SKM-1 (cell line): Measurements from ENCODE around the gene CFAP46.
"Not testable (repeated sequence)": the region's sequence is repeated elsewhere in the genome, so short reads cannot be mapped to it uniquely, and the experiment has no call there.

Source experiments
- DNase-seq: peaks from one replicate; lab custom pipeline; 2025; ENCODE audit not compliant: unreplicated experiment; lab: John Stamatoyannopoulos, UW

The CFAP46 gene

GRCh38 chr10:132901351-132901750 is 41.0 kb downstream of the CFAP46 start:
- no peak for DNase-seq

DNA sequence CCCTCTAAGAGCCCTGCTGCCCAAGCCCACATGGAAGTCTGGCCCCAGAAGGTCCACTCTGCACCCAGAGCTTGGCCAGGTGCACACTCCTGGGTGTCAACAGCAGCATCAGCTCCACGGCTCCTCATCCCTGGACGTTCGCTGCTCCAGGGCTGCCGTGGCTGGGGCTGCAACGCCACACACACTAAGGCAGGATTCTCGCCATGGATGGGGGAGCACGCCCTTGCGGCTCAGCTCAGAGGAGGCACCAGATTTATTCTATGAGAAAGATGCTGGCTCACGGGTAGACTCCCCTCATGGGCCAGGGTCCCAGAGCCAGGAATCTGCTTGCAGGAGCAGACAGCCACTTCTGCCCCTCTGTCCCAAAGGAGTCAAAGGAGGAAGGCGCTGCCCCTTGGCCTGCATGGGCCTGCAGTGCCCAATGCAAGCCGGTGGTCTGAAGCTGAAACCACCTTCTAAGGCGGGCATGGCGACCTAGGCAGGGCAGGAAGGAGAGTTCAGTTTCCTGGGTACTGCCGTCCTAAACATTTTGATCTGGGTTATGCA is 42.1 kb downstream of the CFAP46 start:
- DNase-seq, result no peak

GRCh38 chr10:132899751-132900065 is 42.7 kb downstream of the CFAP46 start:
- no peak for DNase-seq

- no peak for DNase-seq
These were observed 43.2 kb downstream of the CFAP46 start for GRCh38 chr10:132899054-132899750.

GRCh38 chr10:132898391-132899053 is 43.8 kb downstream of the CFAP46 start:
- DNase-seq, result no peak

DNA sequence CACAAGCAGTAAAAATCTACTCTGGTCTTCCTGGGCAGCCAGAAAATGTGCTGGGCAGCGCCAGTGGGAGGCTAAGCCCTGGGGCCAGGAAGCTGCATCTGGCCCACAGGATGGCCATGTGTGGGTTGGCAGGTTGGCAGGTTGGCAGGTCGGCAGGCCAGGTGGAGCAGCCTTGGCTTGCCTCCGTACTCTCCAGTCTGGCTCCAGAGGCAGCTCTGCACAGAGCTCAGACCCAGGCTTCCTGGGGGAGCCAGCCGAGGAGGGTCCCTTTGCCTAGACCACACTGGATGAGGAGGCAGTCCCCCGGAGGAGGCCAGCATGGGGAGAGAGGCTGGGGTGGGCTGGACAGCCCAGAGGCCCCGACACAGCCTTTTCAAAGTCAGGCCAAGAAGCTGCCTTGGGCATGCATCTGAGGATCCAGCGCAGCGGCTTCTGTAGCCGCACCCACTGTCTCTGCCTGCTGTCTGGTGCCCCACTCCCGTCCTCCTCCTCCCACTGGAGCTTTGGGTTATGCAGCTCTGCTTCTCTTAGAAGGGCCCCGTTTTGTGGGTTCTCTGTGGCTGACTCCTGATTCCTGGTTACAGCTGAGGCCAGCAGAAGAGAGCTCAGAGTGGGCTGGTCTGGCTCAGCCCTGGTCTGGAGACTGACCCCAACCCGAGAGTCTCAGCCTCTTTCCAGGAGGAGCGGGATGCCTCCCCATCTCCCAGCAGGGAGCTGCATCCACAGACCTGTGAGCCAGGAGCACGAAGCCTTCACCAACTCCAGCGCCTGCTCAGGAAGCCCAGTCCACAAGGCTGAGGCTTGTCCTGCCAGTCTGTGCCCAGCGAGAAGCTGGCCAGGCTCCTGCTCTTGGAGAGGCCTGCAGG is 44.6 kb downstream of the CFAP46 start:
- no peak for DNase-seq

DNA sequence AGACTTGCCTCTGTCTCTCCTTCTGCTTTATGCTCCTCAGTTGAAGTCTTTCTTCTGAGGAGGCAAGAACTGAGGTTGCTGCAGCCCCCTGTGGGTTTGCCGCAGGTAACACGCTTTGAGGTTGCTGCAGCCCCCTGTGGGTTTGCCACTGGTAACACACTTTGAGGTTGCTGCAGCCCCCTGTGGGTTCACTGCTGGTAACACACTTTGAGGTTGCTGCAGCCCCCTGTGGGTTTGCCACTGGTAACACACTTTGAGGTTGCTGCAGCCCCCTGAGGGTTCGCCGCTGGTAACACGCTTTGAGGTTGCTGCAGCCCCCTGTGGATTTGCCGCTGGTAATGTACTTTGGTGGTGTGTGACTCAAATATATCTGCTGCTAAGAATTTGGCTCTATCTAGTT is 48.6 kb downstream of the CFAP46 start:
- DNase-seq, result not testable (repeated sequence)

- no peak for DNase-seq
These were observed 49.3 kb downstream of the CFAP46 start for GRCh38 chr10:132893090-132893489.

GRCh38 chr10:132892004-132892403 is 50.4 kb downstream of the CFAP46 start:
- no peak for DNase-seq

GRCh38 chr10:132891368-132891767 is 51.0 kb downstream of the CFAP46 start:
- DNase-seq, result no peak

DNA sequence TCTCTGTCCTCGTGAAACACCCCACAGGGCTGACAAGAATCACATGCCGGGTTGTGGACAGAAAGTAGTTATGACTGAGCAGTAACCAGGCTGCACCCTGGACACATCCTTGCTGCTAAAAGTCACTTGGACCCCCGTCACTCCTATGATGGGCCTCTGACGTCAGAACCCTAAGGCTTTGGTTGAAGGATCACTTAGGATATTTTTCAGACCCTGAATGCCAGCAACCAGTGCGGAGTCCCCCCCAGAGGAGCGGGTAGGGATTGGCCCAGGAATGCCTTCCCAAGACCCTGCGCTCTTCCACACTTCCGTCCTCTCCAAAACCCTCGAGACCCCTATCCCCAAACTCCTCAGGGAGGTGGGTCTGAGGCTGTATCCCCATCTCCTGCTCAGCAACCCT is 52.1 kb downstream of the CFAP46 start:
- DNase-seq, result no peak

DNA sequence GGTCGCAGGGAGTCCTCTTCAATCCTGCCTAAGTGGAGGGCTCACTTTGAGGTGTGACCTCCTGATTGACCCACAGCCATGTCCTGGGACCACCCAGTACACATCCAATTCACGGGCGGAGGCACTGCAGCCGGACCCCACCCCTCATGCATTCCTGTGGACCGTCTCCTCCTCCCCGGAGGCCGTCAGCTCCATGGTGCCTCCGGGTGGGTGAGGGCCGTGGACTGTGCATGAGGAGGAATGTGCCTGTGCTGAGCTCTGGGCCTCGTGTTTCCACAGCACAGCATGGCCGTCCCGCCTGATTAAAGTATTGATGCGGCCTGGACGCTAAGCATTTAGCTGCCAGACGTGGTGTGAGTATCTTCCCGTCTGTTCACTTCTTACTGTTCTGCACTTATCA is 52.8 kb downstream of the CFAP46 start:
- DNase-seq, result no peak

GRCh38 chr10:132888898-132889490 is 53.4 kb downstream of the CFAP46 start:
- DNase-seq, result no peak

DNA sequence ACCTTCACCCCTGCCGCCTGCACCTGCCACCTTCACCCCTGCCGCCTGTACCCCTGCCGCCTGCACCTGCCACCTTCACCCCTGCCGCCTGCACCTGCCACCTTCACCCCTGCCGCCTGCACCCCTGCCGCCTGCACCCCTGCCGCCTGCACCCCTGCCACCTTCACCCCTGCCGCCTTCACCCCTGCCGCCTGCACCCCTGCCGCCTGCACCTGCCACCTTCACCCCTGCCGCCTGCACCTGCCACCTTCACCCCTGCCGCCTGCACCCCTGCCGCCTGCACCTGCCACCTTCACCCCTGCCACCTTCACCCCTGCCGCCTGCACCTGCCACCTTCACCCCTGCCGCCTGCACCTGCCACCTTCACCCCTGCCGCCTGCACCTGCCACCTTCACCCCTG is 53.9 kb downstream of the CFAP46 start:
- DNase-seq, result not testable (repeated sequence)

- DNase-seq, result no peak
These were observed 55.9 kb downstream of the CFAP46 start for GRCh38 chr10:132886211-132887099.

GRCh38 chr10:132885451-132886210 is 56.7 kb downstream of the CFAP46 start:
- DNase-seq, result no peak

DNA sequence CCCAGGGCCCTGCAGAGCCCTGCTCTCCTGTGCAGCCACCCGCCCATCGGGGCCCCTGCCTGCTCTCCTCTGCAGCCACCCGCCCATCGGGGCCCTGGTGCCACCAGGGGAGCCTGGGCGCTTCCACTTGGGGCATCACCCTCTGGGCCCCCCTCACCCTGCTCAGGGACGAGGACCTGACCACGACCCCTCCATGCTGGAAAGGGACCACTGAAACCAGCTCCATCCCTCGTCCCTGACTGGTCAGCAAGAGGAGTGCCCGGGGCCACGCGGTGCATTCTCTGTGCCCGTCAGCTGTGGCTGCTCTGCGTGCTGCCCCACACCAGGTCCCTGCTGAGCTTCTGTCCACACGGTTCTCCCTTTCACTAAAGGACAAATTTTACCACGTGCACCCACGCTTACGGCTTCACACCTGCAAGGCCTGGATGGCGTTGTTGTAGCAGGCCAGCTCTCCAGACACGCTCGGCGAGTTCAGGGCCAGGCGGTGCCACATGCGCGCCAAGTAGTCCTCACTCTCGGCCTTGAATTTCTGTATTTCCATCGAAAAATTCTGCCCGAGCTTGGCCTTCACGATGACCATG is 57.6 kb downstream of the CFAP46 start:
- DNase-seq, result no peak

GRCh38 chr10:132884041-132884440 is 58.3 kb downstream of the CFAP46 start:
- no peak for DNase-seq

DNA sequence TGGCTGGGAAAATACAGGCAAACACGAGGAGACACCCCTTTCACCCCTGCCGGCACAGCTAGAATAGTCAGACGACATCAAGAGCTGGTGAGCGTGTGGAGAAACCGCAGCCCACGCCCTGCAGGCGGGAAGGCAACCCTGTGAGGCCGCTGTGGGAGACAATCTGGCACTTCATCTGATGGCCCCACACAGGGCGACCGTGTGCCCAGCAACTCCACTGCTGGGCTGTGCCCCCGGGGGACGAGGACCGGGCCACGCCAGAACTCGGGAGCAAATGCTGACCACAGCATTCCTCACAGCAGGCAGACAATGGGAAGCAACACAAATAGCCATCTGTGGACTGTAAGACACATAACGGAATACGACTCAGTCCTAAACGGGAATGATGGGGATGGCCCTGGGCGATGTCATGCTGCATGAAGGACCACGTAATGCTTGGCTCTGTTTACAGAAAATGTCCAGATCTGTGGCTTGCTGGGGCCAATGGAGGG is 58.9 kb downstream of the CFAP46 start:
- no peak for DNase-seq
